IMR-90 (cell line): Measurements from ENCODE around the gene ANKEF1. TPM values are rescaled to one million over a fixed set of nuclear protein-coding genes. Genes with fewer than 3 reads are reported as not detected.

Source experiments
- ATAC-seq: fragments of 200-7000 bp; cut with Tn5 transposase; 2 replicates; pipeline ENCODE4 v1.9.1; 2020; ENCODE audit warnings: low read depth, mild to moderate bottlenecking, moderate library complexity
- BruUV-seq: library from RNA; stranded (reverse); fragments of 400-500 nt; replicated peaks from 2 replicates; lab custom pipeline; 2021; lab: Mats Ljungman, UMichigan
- CTCF ChIA-PET: fragments of 300-600 bp; formaldehyde crosslinking; extraction: SDS; loops from one replicate; lab custom pipeline; 2021; ENCODE audit warnings: antibody characterized with exemption; lab: Yijun Ruan, JAX
- POLR2A ChIA-PET: fragments of 300-600 bp; sonication (Branson Sonifier 250); formaldehyde crosslinking; loops from one replicate; lab custom pipeline; 2022; ENCODE audit warnings: antibody characterized with exemption; ENCODE audit not compliant: unreplicated experiment; lab: Charles Lee
- DNase-seq: peaks from one replicate; pipeline ENCODE4 v3.0.0; 2013
- H2AFZ ChIP-seq: replicated peaks from 2 replicates; pipeline ENCODE3; 2013; ENCODE audit warnings: low read length, mild to moderate bottlenecking; ENCODE audit not compliant: poor library complexity
- H2AK5ac ChIP-seq: 2 replicates; pipeline ENCODE4 v1.6.1; 2013; ENCODE audit warnings: low read depth, low read length, inconsistent platforms
- H2AK9ac ChIP-seq: replicated peaks from 2 replicates; pipeline ENCODE3; 2013; ENCODE audit warnings: mild to moderate bottlenecking, low read depth, low read length, moderate library complexity; ENCODE audit not compliant: poor library complexity
- H2BK120ac ChIP-seq: 2 replicates; pipeline ENCODE4 v1.6.1; 2013; ENCODE audit warnings: low read depth, low read length, inconsistent platforms
- H2BK15ac ChIP-seq: 3 replicates; pipeline ENCODE4 v1.6.1; 2013; ENCODE audit warnings: low read depth, low read length, inconsistent platforms
- H2BK20ac ChIP-seq: 2 replicates; pipeline ENCODE4 v1.6.1; 2013; ENCODE audit warnings: low read depth, mild to moderate bottlenecking, inconsistent platforms, low read length, moderate library complexity
- H2BK5ac ChIP-seq: 2 replicates; pipeline ENCODE4 v1.6.1; 2013; ENCODE audit warnings: mild to moderate bottlenecking, low read depth, low read length, inconsistent platforms; ENCODE audit not compliant: poor library complexity, severe bottlenecking
- H3K14ac ChIP-seq: replicated peaks from 2 replicates; pipeline ENCODE4 v1.6.1; 2013; ENCODE audit warnings: low read depth, low read length, inconsistent platforms
- H3K18ac ChIP-seq: 2 replicates; pipeline ENCODE4 v1.6.1; 2013; ENCODE audit warnings: low read depth, low read length, control low read depth
- H3K23ac ChIP-seq: 2 replicates; pipeline ENCODE4 v1.6.1; 2013; ENCODE audit warnings: low read depth, low read length, inconsistent platforms
- H3K27ac ChIP-seq: 2 replicates; pipeline ENCODE4 v1.5.1; 2013; ENCODE audit warnings: mild to moderate bottlenecking, control low read depth, low read length; ENCODE audit not compliant: insufficient read depth
- H3K27me3 ChIP-seq: 2 replicates; pipeline ENCODE4 v1.6.1; 2013; ENCODE audit warnings: low read length; ENCODE audit not compliant: control insufficient read depth, insufficient read depth
- H3K36me3 ChIP-seq: 2 replicates; pipeline ENCODE4 v1.6.1; 2013; ENCODE audit warnings: low read length, mixed read lengths; ENCODE audit not compliant: control insufficient read depth, insufficient read depth
- H3K4ac ChIP-seq: 2 replicates; pipeline ENCODE4 v1.6.1; 2013; ENCODE audit warnings: low read depth, low read length, inconsistent platforms
- H3K4me1 ChIP-seq: 2 replicates; pipeline ENCODE4 v1.6.1; 2013; ENCODE audit warnings: low read length, mixed read lengths; ENCODE audit not compliant: control insufficient read depth, insufficient read depth
- H3K4me2 ChIP-seq: 2 replicates; pipeline ENCODE4 v1.6.1; 2013; ENCODE audit warnings: low read depth, mild to moderate bottlenecking, control low read depth, low read length, moderate library complexity
- H3K4me3 ChIP-seq: 2 replicates; pipeline ENCODE4 v1.5.1; 2013; ENCODE audit warnings: low read depth, mild to moderate bottlenecking, control low read depth, low read length, moderate library complexity; ENCODE audit not compliant: insufficient read depth
- H3K56ac ChIP-seq: 2 replicates; pipeline ENCODE4 v1.6.1; 2013; ENCODE audit warnings: low read length, inconsistent platforms; ENCODE audit not compliant: insufficient read depth; ENCODE audit errors: extremely low read depth
- H3K79me1 ChIP-seq, 2 experiments: 2 replicates each; pipeline ENCODE4 v1.6.1; 2013; ENCODE audit warnings: low read length in 2 of 2, inconsistent platforms in 1 of 2, low read depth in 1 of 2
- H3K9ac ChIP-seq: 2 replicates; pipeline ENCODE4 v1.6.1; 2013; ENCODE audit warnings: low read depth, low read length, control low read depth
- H3K9me1 ChIP-seq: 2 replicates; pipeline ENCODE4 v1.6.1; 2013; ENCODE audit warnings: low read length, inconsistent platforms; ENCODE audit not compliant: insufficient read depth
- H3K9me3 ChIP-seq: 2 replicates; pipeline ENCODE4 v1.6.1; 2013; ENCODE audit warnings: low read length; ENCODE audit not compliant: control insufficient read depth, insufficient read depth
- H4K20me1 ChIP-seq: 2 replicates; pipeline ENCODE4 v1.6.1; 2013; ENCODE audit warnings: low read length, inconsistent platforms; ENCODE audit not compliant: insufficient read depth
- H4K5ac ChIP-seq: 2 replicates; pipeline ENCODE4 v1.6.1; 2013; ENCODE audit warnings: mild to moderate bottlenecking, low read depth, low read length, control low read depth
- H4K8ac ChIP-seq, 2 experiments: 2 replicates each; pipeline ENCODE4 v1.6.1; 2013; ENCODE audit warnings: low read depth in 2 of 2, low read length in 2 of 2, control low read depth in 1 of 2, inconsistent platforms in 1 of 2
- H4K91ac ChIP-seq: 2 replicates; pipeline ENCODE4 v1.6.1; 2013; ENCODE audit warnings: low read depth, low read length, inconsistent platforms; ENCODE audit not compliant: insufficient read depth
- BHLHE40 ChIP-seq: fragments of 150-350 bp; IDR thresholded peaks from 2 replicates; pipeline ENCODE4 v1.6.1; 2016; ENCODE audit warnings: mild to moderate bottlenecking, low read depth, low read length
- CEBPB ChIP-seq: IDR thresholded peaks from 2 replicates; pipeline ENCODE4 v1.6.1; 2012; ENCODE audit warnings: low read depth, low read length, improper control_type of control experiment
- CHD1 ChIP-seq: IDR thresholded peaks from 2 replicates; pipeline ENCODE4 v1.6.1; 2012; ENCODE audit warnings: low read depth, low read length, improper control_type of control experiment
- ELK1 ChIP-seq: fragments of 150-350 bp; IDR thresholded peaks from 2 replicates; pipeline ENCODE4 v1.6.1; 2016; ENCODE audit warnings: low read depth, mild to moderate bottlenecking, low read length, moderate library complexity, borderline replicate concordance
- FOS ChIP-seq: fragments of 150-350 bp; IDR thresholded peaks from 2 replicates; pipeline ENCODE4 v1.6.1; 2016; ENCODE audit warnings: low read depth, low read length
- MAFK ChIP-seq: IDR thresholded peaks from 2 replicates; pipeline ENCODE4 v1.6.1; 2012; ENCODE audit warnings: low read depth, low read length, improper control_type of control experiment
- MAZ ChIP-seq: IDR thresholded peaks from 2 replicates; pipeline ENCODE4 v1.6.1; 2012; ENCODE audit warnings: low read depth, mild to moderate bottlenecking, low read length, improper control_type of control experiment, moderate library complexity, borderline replicate concordance
- MXI1 ChIP-seq: IDR thresholded peaks from 2 replicates; pipeline ENCODE4 v1.6.1; 2012; ENCODE audit warnings: low read depth, mild to moderate bottlenecking, low read length, moderate library complexity, borderline replicate concordance
- NFE2L2 ChIP-seq: fragments of 150-350 bp; IDR thresholded peaks from 2 replicates; pipeline ENCODE4 v1.6.1; 2016; ENCODE audit warnings: low read depth, mild to moderate bottlenecking, low read length
- POLR2A ChIP-seq: IDR thresholded peaks from 2 replicates; pipeline ENCODE4 v1.6.1; 2012; ENCODE audit warnings: mild to moderate bottlenecking, low read depth, low read length
- RCOR1 ChIP-seq: IDR thresholded peaks from 2 replicates; pipeline ENCODE4 v1.6.1; 2012; ENCODE audit warnings: mild to moderate bottlenecking, low read length, improper control_type of control experiment; ENCODE audit not compliant: insufficient replicate concordance
- RFX5 ChIP-seq: IDR thresholded peaks from 2 replicates; pipeline ENCODE4 v1.8.0; 2012; ENCODE audit warnings: low read depth, mild to moderate bottlenecking, low read length, moderate library complexity
- SMC3 ChIP-seq: fragments of 150-350 bp; IDR thresholded peaks from 2 replicates; pipeline ENCODE4 v1.6.1; 2016; ENCODE audit warnings: low read depth, mild to moderate bottlenecking, antibody characterized with exemption, low read length, moderate library complexity
- WGBS, 2 experiments: methylation state at CpG; one replicate each; pipeline versions ENCODE4 v1.1.5 to v1.1.7; 2013; ENCODE audit warnings: missing lambda C conversion rate in 2 of 2; ENCODE audit not compliant: insufficient read length in 1 of 2; ENCODE audit errors: extremely low coverage in 2 of 2; 5-methylcytosine and 5-hydroxymethylcytosine counted together
- dilution Hi-C: fragments of 300-500 bp; cut with HindIII; formaldehyde crosslinking; loops from one replicate; pipeline ENCODE4 v1.14.3; 2018; ENCODE audit warnings: low sequenced_read_pairs; ENCODE audit not compliant: unreplicated experiment
- in situ Hi-C: fragments of 300-500 bp; cut with MboI; formaldehyde crosslinking; loops from 3 replicates; pipeline ENCODE4 v1.14.3; 2019; ENCODE audit warnings: low sequenced_read_pairs, inconsistent platforms, mixed read lengths
- intact Hi-C: fragments of 100-400 bp; cut with micrococcal nuclease; formaldehyde crosslinking; loops from 2 replicates; pipeline ENCODE4 v1.10.0; 2022
- polyA plus RNA-seq, 3 experiments: library from polyadenylated mRNA; depleted of rRNA; stranded (reverse); fragments of >200 nt; gene quantifications; 2 replicates each; pipeline ENCODE4 v1.2.3, GENCODE V29; 2012; ENCODE audit warnings: low replicate concordance in 1 of 3
- total RNA-seq: library from RNA; depleted of rRNA; stranded (reverse); fragments of >200 nt; gene quantifications from 2 replicates; pipeline ENCODE4 v1.2.3, GENCODE V29; 2012
- TF ChIP-seq, protein P1 (sequence below): conservative IDR thresholded peaks from 2 replicates; pipeline ENCODE4 v1.5.1; 2012; ENCODE audit warnings: mild to moderate bottlenecking, low read depth, low read length, improper control_type of control experiment
- TF ChIP-seq, protein P2 (sequence below): fragments of 150-350 bp; IDR thresholded peaks from 2 replicates; pipeline ENCODE4 v1.6.1; 2017; ENCODE audit warnings: mild to moderate bottlenecking, antibody characterized with exemption, low read length, low read depth

Gene ANKEF1
- total and polyA plus RNA-seq, 2 of the 4 experiments (the other 2 are of a cell fraction) = 0.31 to 0.54 TPM

DNA sequence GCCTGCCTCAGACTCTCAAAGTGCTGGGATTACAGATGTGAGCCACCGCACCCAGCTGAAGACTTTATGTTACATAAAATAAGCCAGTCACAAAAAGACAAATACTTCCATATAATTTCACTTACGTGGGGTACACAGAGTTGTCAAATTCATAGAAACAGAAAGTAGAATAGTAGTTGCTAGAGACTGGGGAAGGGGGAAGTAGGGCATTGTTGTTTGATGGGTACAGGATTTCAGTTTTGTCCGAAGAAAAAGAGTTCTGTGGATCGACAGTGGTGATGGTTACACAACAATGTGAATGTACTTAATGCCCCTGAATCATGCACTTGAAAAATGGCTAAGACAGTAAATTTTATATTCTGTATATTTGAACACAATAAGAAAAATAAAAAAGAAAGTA lies 41.6 kb upstream of the ANKEF1 start:
- Histone ChIP-seq H3K9me3 (no peaks in the 10 kb centered on the region), H4K91ac (no peak overlapping the region), H3K23ac (no peak overlapping the region), H2AFZ (no peak overlapping the region), H2BK15ac (no peak overlapping the region), H2AK9ac (no peak overlapping the region), H4K8ac (no peak overlapping the region), H3K18ac (no peak overlapping the region), H2BK120ac (no peak overlapping the region), H4K20me1 (no peaks in the 10 kb centered on the region), H3K14ac (no peak overlapping the region), H3K27ac (no peak overlapping the region), H3K27me3 (no peaks in the 10 kb centered on the region), H3K9ac (no peak overlapping the region), H2BK5ac (no peak overlapping the region), H3K36me3 (no peaks in the 10 kb centered on the region), H4K5ac (no peak overlapping the region), H2BK20ac (no peak overlapping the region), H3K4me1 (no peaks in the 10 kb centered on the region), H3K4me3 (no peak overlapping the region), H2AK5ac (no peak overlapping the region), H3K9me1 (no peaks in the 10 kb centered on the region), H3K79me1 (no peaks in the 10 kb centered on the region), H3K56ac (no peak overlapping the region), H3K4me2 (no peak overlapping the region), H3K4ac (no peak overlapping the region)
- dilution Hi-C loops (no loop called here), in situ Hi-C loops (loop anchor here (25.0 kb wide), 1 partner anchor 544 kb away; no protein-coding TSS in a partner anchor), intact Hi-C loops (no loop called here)
- POLR2A ChIA-PET = interaction anchor here (0.6 kb wide), 1 partner anchor 230 kb away, joined by 7 read pairs; no protein-coding TSS in a partner anchor
- TF ChIP-seq MXI1 (no peak), MAZ (no peak), RFX5 (no peak), ELK1 (no peak), CEBPB (no peak), NFE2L2 (no peak), MAFK (no peak), CHD1 (no peak), BHLHE40 (no peak), FOS (no peak), RCOR1 (no peak), SMC3 (no peak), POLR2A (no peak)
- TF ChIP-seq, protein P1, sequence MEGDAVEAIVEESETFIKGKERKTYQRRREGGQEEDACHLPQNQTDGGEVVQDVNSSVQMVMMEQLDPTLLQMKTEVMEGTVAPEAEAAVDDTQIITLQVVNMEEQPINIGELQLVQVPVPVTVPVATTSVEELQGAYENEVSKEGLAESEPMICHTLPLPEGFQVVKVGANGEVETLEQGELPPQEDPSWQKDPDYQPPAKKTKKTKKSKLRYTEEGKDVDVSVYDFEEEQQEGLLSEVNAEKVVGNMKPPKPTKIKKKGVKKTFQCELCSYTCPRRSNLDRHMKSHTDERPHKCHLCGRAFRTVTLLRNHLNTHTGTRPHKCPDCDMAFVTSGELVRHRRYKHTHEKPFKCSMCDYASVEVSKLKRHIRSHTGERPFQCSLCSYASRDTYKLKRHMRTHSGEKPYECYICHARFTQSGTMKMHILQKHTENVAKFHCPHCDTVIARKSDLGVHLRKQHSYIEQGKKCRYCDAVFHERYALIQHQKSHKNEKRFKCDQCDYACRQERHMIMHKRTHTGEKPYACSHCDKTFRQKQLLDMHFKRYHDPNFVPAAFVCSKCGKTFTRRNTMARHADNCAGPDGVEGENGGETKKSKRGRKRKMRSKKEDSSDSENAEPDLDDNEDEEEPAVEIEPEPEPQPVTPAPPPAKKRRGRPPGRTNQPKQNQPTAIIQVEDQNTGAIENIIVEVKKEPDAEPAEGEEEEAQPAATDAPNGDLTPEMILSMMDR = no peak
- TF ChIP-seq, protein P2, sequence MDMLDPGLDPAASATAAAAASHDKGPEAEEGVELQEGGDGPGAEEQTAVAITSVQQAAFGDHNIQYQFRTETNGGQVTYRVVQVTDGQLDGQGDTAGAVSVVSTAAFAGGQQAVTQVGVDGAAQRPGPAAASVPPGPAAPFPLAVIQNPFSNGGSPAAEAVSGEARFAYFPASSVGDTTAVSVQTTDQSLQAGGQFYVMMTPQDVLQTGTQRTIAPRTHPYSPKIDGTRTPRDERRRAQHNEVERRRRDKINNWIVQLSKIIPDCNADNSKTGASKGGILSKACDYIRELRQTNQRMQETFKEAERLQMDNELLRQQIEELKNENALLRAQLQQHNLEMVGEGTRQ = no peak
- no TSS peak for BruUV-seq
- CTCF ChIA-PET = no interaction called here
- no peak for ATAC-seq
- no peak for DNase-seq
- 60% methylated on average over 1 of the region's 4 CpGs; no CpG with 5 or more reads in 1 of the 2 experiments for WGBS, 2 experiments
